Thyroid gland (tissue), 4 donors: ENCODE data around the gene CNFN. TPM values are rescaled to one million over a fixed set of nuclear protein-coding genes. Genes with fewer than 3 reads are reported as not detected.

Source experiments
- DNase-seq, 2 donors: peaks; one replicate each; pipeline ENCODE4 v3.0.0-alpha.2; 2019
- H3K27ac ChIP-seq, 3 donors: fragments of 200-600 bp; sonication (generic); 1 replicate in 2 of 3; 2 replicates in 1 of 3; pipeline ENCODE4 v1.5.1; 2016 to 2019; ENCODE audit warnings: mild to moderate bottlenecking in 1 of 3, moderate library complexity in 1 of 3
- H3K27me3 ChIP-seq: fragments of 200-600 bp; sonication (generic); one replicate; pipeline ENCODE4 v1.5.1; 2019
- H3K36me3 ChIP-seq, 2 donors: fragments of 200-600 bp; sonication (generic); one replicate each; pipeline ENCODE4 v1.5.1; 2016 to 2019
- H3K4me1 ChIP-seq, 2 donors: fragments of 200-600 bp; sonication (generic); one replicate each; pipeline ENCODE4 v1.5.1; 2017 to 2019
- H3K4me3 ChIP-seq, 3 donors: fragments of 200-600 bp; sonication (generic); replicated peaks in 1 of 3; 1 replicate in 2 of 3; 2 replicates in 1 of 3; pipeline ENCODE4 v1.5.1; 2016; ENCODE audit warnings: mild to moderate bottlenecking in 1 of 3
- H3K9me3 ChIP-seq: fragments of 200-600 bp; sonication (generic); one replicate; pipeline ENCODE4 v1.5.1; 2017
- CTCF ChIP-seq, 6 experiments: fragments of 200-600 bp in 3 of 6; fragments of 450-650 bp in 3 of 6; sonication (generic) in 3 of 6; IDR thresholded peaks; one replicate each; pipeline ENCODE4 v1.5.1; 2016 to 2019; ENCODE audit warnings: antibody characterized with exemption in 6 of 6, mild to moderate bottlenecking in 2 of 6, inconsistent platforms in 1 of 6, moderate library complexity in 1 of 6
- POLR2A ChIP-seq, 2 donors: fragments of 450-650 bp; IDR thresholded peaks; one replicate each; pipeline ENCODE4 v1.6.1; 2017; ENCODE audit warnings: antibody characterized with exemption in 2 of 2, mild to moderate bottlenecking in 2 of 2, moderate library complexity in 1 of 2
- WGBS, 2 donors: methylation state at CpG; one replicate each; pipeline ENCODE4 v1.1.5; 2017; 5-methylcytosine and 5-hydroxymethylcytosine counted together
- intact Hi-C: fragments of 100-400 bp; cut with DNase I; formaldehyde crosslinking; loops from one replicate; pipeline ENCODE4 v1.15.1; 2023
- total RNA-seq, 4 donors: library from RNA; depleted of rRNA; stranded (reverse); fragments of >200 nt; gene quantifications; one replicate each; pipeline ENCODE4 v1.2.3, GENCODE V29; 2016

The CNFN gene
- total RNA-seq, 4 donors from 2014 or later = 1.0 TPM; not detected in 3

- 3% methylated on average over 38 to 53 of the region's 65 CpGs for WGBS, 2 donors
- Histone ChIP-seq H3K36me3 (no peaks in the 10 kb centered on the region), H3K4me3 (peak overlapping the region; percentile 13 to 43 (median 41)), H3K27me3 (no peaks in the 10 kb centered on the region), H3K4me1 (peaks cover 8 to 13% of the 10 kb centered on the region in 2 donors), H3K9me3 (no peaks in the 10 kb centered on the region), H3K27ac (peak overlapping the region in 2 of 3 donors; percentile 57 to 69)
- DNase-seq = peak; percentile 71 to 74
- peak in 1 of 2 donors; percentile 45 for TF ChIP-seq POLR2A (IDR thresholded peaks at IDR 0.05)
- no peak for TF ChIP-seq CTCF (IDR thresholded peaks at IDR 0.05)
- intact Hi-C loops = no loop called here
Measured at GRCh38 chr19:42423462-42424344, 33.6 kb upstream of the CNFN start.

GRCh38 chr19:42422901-42423461 is 32.9 kb upstream of the CNFN start:
- TF ChIP-seq CTCF (IDR thresholded peaks at IDR 0.05) (no peak), POLR2A (IDR thresholded peaks at IDR 0.05) (no peak)
- Histone ChIP-seq H3K27me3 (no peaks in the 10 kb centered on the region), H3K27ac (peak overlapping the region in 2 of 3 donors; percentile 57 to 69), H3K36me3 (no peaks in the 10 kb centered on the region), H3K4me3 (peak overlapping the region; percentile 13 to 43 (median 41)), H3K9me3 (no peaks in the 10 kb centered on the region), H3K4me1 (peaks cover 8 to 13% of the 10 kb centered on the region in 2 donors)
- intact Hi-C loops = no loop called here
- WGBS, 2 donors = 5 to 9% methylated on average over 18 to 24 of the region's 38 CpGs
- no peak for DNase-seq

- intact Hi-C loops = no loop called here
- H3K27me3 ChIP-seq = no peaks in the 10 kb centered on the region
- H3K4me1 ChIP-seq = peaks cover 8 to 13% of the 10 kb centered on the region in 2 donors
- H3K9me3 ChIP-seq = no peaks in the 10 kb centered on the region
- peak overlapping the region in 1 of 3 donors; percentile 43 for H3K4me3 ChIP-seq
- H3K36me3 ChIP-seq = no peaks in the 10 kb centered on the region
- WGBS, 2 donors = 62 to 65% methylated on average over 15 to 16 of the region's 17 CpGs
- DNase-seq = no peak
- peak overlapping the region in 1 of 3 donors; percentile 69 for H3K27ac ChIP-seq
- TF ChIP-seq POLR2A (IDR thresholded peaks at IDR 0.05) = no peak
- no peak for TF ChIP-seq CTCF (IDR thresholded peaks at IDR 0.05)
Measured at GRCh38 chr19:42422092-42422900, 32.2 kb upstream of the CNFN start.

- TF ChIP-seq POLR2A (IDR thresholded peaks at IDR 0.05) (no peak), CTCF (IDR thresholded peaks at IDR 0.05) (no peak)
- intact Hi-C loops = no loop called here
Measured at GRCh38 chr19:42421591-42422031, 31.5 kb upstream of the CNFN start.

More at GRCh38 chr19:42421591-42422031, 31.5 kb upstream of the CNFN start:
- Histone ChIP-seq H3K27me3 (no peaks in the 10 kb centered on the region), H3K4me1 (peaks cover 8 to 13% of the 10 kb centered on the region in 2 donors), H3K4me3 (no peak overlapping the region), H3K27ac (peak overlapping the region in 1 of 3 donors; percentile 69), H3K36me3 (no peaks in the 10 kb centered on the region), H3K9me3 (no peaks in the 10 kb centered on the region)
- no peak for DNase-seq
- 87% methylated on average over 8 to 9 of the region's 9 CpGs for WGBS, 2 donors
